H7 (cell line): Measurements from ENCODE around the gene MOG. TPM values are rescaled to one million over a fixed set of nuclear protein-coding genes. Genes with fewer than 3 reads are reported as not detected.

Experiments
- DNase-seq: peaks from one replicate; pipeline ENCODE4 v3.0.0; 2012
- H3K27me3 ChIP-seq: 2 replicates; pipeline ENCODE4 v1.6.0; 2011; ENCODE audit warnings: mild to moderate bottlenecking, low read length; ENCODE audit not compliant: control insufficient read depth, insufficient read depth
- H3K36me3 ChIP-seq: replicated peaks from 2 replicates; pipeline ENCODE4 v1.5.1; 2011; ENCODE audit warnings: low read length; ENCODE audit not compliant: control insufficient read depth, insufficient read depth
- H3K4me3 ChIP-seq: 2 replicates; pipeline ENCODE4 v1.5.1; 2011; ENCODE audit warnings: low read depth, mild to moderate bottlenecking, control low read depth, low read length, moderate library complexity; ENCODE audit not compliant: insufficient read depth
- total RNA-seq: library from RNA; depleted of rRNA; stranded (reverse); fragments of >200 nt; shearing (Covaris generic); gene quantifications from 2 replicates; pipeline ENCODE4 v1.2.3, GENCODE V29; 2014; rRNA removed

MOG gene
- total RNA-seq, 1 experiment from 2014 or later, result 1.4 TPM

DNA sequence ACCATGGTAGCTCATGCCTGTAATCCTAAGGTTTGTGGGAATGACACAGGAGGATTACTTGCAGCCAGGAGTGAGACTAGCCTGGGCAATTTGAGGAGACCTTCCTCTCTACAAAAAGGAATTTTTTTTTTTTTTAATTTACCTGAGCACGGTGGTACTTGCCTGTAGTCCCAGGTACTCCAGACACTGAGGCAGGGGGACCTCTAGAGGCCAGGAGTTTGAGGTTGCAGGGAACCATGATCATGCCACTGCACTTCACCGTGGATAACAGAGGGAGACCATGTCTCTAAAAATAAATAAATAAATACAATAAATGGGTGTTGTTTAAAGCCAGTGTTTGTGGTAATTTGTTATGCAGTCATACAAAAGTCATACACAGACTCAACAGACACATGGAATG, 64.0 kb downstream of the MOG start:
- H3K36me3 ChIP-seq, result no peaks in the 10 kb centered on the region
- DNase-seq, result peak; percentile 56
- H3K4me3 ChIP-seq, result no peak overlapping the region
- H3K27me3 ChIP-seq, result peaks cover 42% of the 10 kb centered on the region

Other genes starting within 250 kb of the MOG start
- gene OR12D1, start 242.2 kb upstream of the MOG start, total RNA-seq, result not detected in 2 replicates
- gene OR10C1, start 217.8 kb upstream of the MOG start, total RNA-seq, result not detected in 2 replicates
- gene OR11A1, start 200.0 kb upstream of the MOG start, total RNA-seq, result not detected in 2 replicates
- gene OR2H1, start 199.9 kb upstream of the MOG start, total RNA-seq, result not detected in 2 replicates
- gene MAS1L, start 169.1 kb upstream of the MOG start, total RNA-seq, result not detected in 2 replicates
- gene UBD, start 97.4 kb upstream of the MOG start, total RNA-seq, result not detected in 2 replicates
- not detected in 2 replicates for gene OR2H2, start 72.0 kb upstream of the MOG start, total RNA-seq
- 21.8 and 23.2 TPM in 2 replicates for gene GABBR1, start 23.9 kb upstream of the MOG start, total RNA-seq
- gene ZFP57, start 24.1 kb downstream of the MOG start, total RNA-seq, result 0.10 and 0.74 TPM in 2 replicates
- gene HLA-F, start 66.3 kb downstream of the MOG start, total RNA-seq, result 3.6 and 3.8 TPM in 2 replicates
- gene HLA-G, start 170.7 kb downstream of the MOG start, total RNA-seq, result 0.41 and 0.48 TPM in 2 replicates